HUES48 (cell line): ENCODE data around the gene FEN1.

ENCODE experiments used
- H3K27ac ChIP-seq: one replicate; pipeline ENCODE4 v1.7.0; 2013; ENCODE audit warnings: low read depth, low read length, inconsistent platforms
- H3K27me3 ChIP-seq: 2 replicates; pipeline ENCODE4 v1.6.1; 2013; ENCODE audit warnings: mild to moderate bottlenecking, low read length; ENCODE audit not compliant: control insufficient read depth, insufficient read depth
- H3K36me3 ChIP-seq: 2 replicates; pipeline ENCODE4 v1.6.1; 2013; ENCODE audit warnings: low read length; ENCODE audit not compliant: control insufficient read depth, insufficient read depth
- H3K4me1 ChIP-seq: 2 replicates; pipeline ENCODE4 v1.6.1; 2013; ENCODE audit warnings: mild to moderate bottlenecking, low read length; ENCODE audit not compliant: control insufficient read depth, insufficient read depth
- H3K4me3 ChIP-seq: 2 replicates; pipeline ENCODE4 v1.5.1; 2013; ENCODE audit warnings: mild to moderate bottlenecking, low read depth, low read length
- H3K9ac ChIP-seq: 2 replicates; pipeline ENCODE4 v1.6.1; 2013; ENCODE audit warnings: mild to moderate bottlenecking, low read depth, low read length, moderate library complexity
- H3K9me3 ChIP-seq: 2 replicates; pipeline ENCODE4 v1.6.1; 2013; ENCODE audit warnings: low read length; ENCODE audit not compliant: control insufficient read depth, insufficient read depth

The FEN1 gene

GRCh38 chr11:61761440-61762222 lies 31.1 kb upstream of the FEN1 start:
- Histone ChIP-seq H3K9me3 (no peaks in the 10 kb centered on the region), H3K4me3 (no peak overlapping the region), H3K27me3 (no peaks in the 10 kb centered on the region), H3K36me3 (no peaks in the 10 kb centered on the region), H3K9ac (no peak overlapping the region), H3K27ac (no peak overlapping the region), H3K4me1 (peaks cover 10% of the 10 kb centered on the region; the same call in 1 of the 2 replicates)

DNA sequence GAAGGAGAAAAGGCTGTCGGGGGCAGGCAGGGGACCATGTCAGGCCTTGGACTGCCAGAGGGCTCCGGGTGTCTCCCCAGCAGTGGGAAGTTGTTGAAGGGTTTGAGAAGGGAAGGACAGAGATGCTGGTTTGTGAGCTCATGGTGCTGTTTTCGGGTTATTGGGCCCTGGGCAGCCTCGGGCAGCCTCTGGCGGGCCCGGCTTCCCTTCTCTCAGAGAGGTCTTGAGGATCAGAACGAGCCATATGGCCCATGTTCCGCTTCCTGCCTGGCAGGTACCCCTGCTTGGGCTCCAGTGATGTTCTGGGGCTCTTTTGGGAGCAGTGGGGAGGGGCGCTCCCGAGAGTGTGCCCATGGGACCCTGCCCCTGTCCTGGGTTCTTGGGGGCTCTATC lies 30.5 kb upstream of the FEN1 start:
- Histone ChIP-seq H3K36me3 (no peaks in the 10 kb centered on the region), H3K9me3 (no peaks in the 10 kb centered on the region), H3K27ac (no peak overlapping the region), H3K4me1 (peaks cover 9% of the 10 kb centered on the region; the same call in 1 of the 2 replicates), H3K9ac (no peak overlapping the region), H3K4me3 (no peak overlapping the region), H3K27me3 (no peaks in the 10 kb centered on the region)

DNA sequence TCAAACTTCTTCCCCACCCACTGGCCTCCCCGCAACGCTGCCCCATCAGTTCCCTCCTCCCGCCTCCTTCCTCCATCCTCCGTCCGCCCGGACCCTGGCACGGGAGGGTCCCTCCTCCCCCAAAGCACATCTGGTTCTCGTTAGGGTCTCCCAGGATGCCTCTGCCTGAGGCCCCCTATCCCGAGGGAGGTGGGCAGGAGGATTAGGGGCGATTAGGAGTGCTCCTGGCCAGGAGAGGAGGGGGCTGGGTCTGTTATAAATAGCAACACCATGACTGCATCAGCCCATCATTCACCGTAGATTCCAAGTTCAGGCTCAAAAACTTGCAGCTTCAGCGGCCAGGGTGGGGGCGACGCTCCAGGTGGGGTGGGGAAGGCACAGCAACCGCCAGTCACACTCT lies 29.9 kb upstream of the FEN1 start:
- H3K27me3 ChIP-seq = no peaks in the 10 kb centered on the region
- H3K36me3 ChIP-seq = no peaks in the 10 kb centered on the region
- H3K4me1 ChIP-seq = peaks cover 9% of the 10 kb centered on the region; the same call in 1 of the 2 replicates
- no peaks in the 10 kb centered on the region for H3K9me3 ChIP-seq
- no peak overlapping the region for H3K4me3 ChIP-seq
- no peak overlapping the region for H3K9ac ChIP-seq
- H3K27ac ChIP-seq = no peak overlapping the region

- Histone ChIP-seq H3K27me3 (no peaks in the 10 kb centered on the region), H3K27ac (no peak overlapping the region), H3K4me3 (no peak overlapping the region), H3K9ac (no peak overlapping the region), H3K36me3 (no peaks in the 10 kb centered on the region), H3K4me1 (peaks cover 9% of the 10 kb centered on the region; the same call in 1 of the 2 replicates), H3K9me3 (no peaks in the 10 kb centered on the region)
Measured at GRCh38 chr11:61763930-61764605, 28.6 kb upstream of the FEN1 start.

- Histone ChIP-seq H3K9me3 (no peaks in the 10 kb centered on the region), H3K4me1 (peaks cover 16% of the 10 kb centered on the region; the same call in 1 of the 2 replicates), H3K9ac (no peak overlapping the region), H3K4me3 (no peak overlapping the region), H3K36me3 (no peaks in the 10 kb centered on the region), H3K27ac (no peak overlapping the region), H3K27me3 (no peaks in the 10 kb centered on the region)
Measured at GRCh38 chr11:61764606-61765260, 28.0 kb upstream of the FEN1 start.

DNA sequence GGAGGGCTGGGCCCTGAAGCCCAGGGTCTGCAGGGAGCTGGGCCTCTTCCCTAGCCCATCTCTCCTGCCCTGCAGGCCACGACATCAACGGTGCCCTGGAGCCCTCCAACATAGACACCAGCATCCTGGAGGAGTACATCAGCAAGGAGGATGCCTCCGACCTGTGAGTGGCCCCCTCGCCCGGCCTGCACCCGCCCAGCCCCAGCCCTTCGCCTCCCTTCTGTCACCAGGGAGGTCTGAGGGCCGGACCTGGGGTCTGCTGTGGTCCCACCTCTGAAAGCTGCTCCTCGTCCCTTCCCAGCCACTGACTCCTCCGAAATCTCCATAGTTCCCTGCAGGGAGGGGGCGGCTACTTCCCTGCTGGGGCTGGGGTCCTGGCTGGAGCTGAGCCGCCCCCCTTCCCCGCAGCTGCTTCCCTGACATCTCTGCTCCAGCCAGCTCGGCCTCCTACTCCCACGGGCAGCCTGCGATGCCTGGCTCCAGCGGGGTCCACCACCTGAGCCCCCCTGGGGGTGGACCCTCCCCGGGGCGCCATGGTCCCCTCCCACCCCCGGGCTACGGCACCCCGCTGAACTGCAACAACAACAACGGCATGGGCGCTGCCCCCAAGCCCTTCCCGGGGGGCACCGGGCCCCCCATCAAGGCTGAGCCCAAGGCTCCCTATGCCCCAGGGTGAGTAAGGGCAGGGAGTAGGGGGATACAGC lies 27.0 kb upstream of the FEN1 start:
- Histone ChIP-seq H3K4me1 (peaks cover 18% of the 10 kb centered on the region; the same call in 1 of the 2 replicates), H3K9ac (no peak overlapping the region), H3K4me3 (no peak overlapping the region), H3K9me3 (no peaks in the 10 kb centered on the region), H3K27ac (no peak overlapping the region), H3K36me3 (no peaks in the 10 kb centered on the region), H3K27me3 (no peaks in the 10 kb centered on the region)

GRCh38 chr11:61766353-61766841 lies 26.3 kb upstream of the FEN1 start:
- H3K27me3 ChIP-seq = no peaks in the 10 kb centered on the region
- H3K4me3 ChIP-seq = no peak overlapping the region
- no peaks in the 10 kb centered on the region for H3K9me3 ChIP-seq
- H3K36me3 ChIP-seq = no peaks in the 10 kb centered on the region
- no peak overlapping the region for H3K27ac ChIP-seq
- no peak overlapping the region for H3K9ac ChIP-seq
- peaks cover 18% of the 10 kb centered on the region; the same call in 1 of the 2 replicates for H3K4me1 ChIP-seq

DNA sequence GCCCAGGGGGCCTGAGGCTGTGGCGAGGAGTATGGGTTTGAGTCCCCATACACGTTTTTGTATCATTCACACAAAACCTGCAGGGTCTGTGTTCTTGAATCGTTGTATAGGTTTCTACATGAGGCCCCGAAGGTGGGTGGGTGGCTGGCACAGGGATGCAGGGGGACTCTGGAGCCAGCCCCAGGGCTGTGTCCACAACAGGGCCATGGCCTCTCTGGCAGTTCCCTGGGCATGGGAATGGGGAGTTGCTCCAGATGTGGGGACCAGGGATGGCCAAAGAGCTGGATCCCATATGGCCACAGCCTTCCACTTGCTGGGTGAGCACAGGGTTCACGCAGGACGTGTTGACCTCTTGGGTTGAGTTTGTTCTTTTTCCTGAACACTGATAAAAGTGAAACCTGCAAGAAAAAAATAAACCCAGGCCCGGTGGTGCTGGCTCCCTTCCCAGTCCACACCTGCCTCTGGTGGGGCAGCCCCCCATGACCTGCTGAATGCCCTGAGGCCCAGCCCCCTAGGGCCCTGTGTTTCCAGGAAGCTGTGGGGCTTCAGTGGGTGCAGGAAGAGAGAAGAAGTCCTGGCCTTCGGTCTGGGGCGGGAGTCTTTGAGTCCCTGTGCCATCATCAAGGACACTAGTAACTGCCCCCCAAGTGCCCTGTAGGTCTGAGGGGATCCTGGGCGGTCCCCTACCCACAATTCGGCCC lies 24.2 kb upstream of the FEN1 start:
- H3K4me3 ChIP-seq = no peak overlapping the region
- H3K27ac ChIP-seq = no peak overlapping the region
- no peaks in the 10 kb centered on the region for H3K9me3 ChIP-seq
- H3K4me1 ChIP-seq = peaks cover 13% of the 10 kb centered on the region; the same call in 1 of the 2 replicates
- H3K9ac ChIP-seq = no peak overlapping the region
- H3K36me3 ChIP-seq = no peaks in the 10 kb centered on the region
- H3K27me3 ChIP-seq = no peaks in the 10 kb centered on the region

DNA sequence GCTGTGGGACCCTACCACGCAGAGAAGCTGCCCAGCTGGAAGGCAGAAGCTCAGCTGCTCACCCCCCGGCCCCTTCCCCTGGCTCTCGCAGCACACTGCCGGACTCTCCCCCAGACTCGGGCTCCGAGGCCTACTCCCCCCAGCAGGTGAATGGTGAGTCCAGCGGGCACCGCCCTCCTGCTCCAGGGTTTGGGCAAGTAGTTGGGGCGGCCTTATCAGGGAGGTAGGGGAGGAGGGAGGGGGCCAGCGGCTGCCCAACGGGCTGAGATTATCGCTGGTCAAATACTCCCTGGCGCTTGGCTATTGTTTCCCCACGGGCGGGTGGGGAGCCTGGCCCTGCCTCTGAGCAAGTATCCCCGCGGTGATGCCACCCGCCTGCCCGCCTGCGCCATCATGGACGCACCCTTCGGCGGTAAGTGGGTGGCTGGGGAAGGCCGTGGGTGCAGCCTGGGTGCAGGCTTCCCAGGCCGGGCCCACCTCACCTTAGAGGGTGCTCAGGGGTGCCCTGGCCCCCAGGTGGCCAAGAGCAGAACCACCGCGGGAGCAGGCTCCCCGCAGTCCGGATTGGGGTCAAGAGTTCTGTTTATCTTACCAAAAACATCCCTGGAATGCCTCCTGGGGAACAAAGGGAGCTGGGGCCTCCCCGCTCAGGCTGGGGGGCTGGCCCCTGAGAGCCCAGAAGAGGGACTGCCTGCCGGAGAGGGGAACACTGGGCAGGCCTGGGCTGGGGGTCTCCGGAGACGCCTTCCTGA lies 23.4 kb upstream of the FEN1 start:
- Histone ChIP-seq H3K36me3 (no peaks in the 10 kb centered on the region), H3K4me3 (no peak overlapping the region), H3K27ac (no peak overlapping the region), H3K4me1 (peaks cover 13% of the 10 kb centered on the region; the same call in 1 of the 2 replicates), H3K9me3 (no peaks in the 10 kb centered on the region), H3K27me3 (no peaks in the 10 kb centered on the region), H3K9ac (no peak overlapping the region)
